ENCODE data around the gene HABP2.

Gene HABP2

DNA sequence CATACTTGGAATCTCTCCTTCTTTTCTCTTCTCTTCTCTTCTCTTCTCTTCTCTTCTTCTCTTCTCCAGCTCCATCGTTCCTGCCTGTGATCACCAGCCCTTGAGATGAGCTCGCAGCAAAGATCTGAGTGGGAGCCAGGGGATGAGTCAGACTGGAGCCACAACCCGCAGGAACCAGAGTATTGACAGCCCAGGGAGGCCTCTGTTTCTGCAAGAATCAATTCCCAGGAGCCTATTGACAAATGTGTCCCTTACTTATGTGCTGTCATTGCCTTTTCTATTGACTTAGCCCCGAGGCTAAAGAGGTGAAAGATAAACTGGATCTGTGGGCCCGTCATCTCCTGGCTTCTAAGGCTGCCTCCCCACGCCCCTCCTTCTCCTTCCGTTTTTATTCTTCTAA, 13.1 kb upstream of the HABP2 start:
- H3K4me3 Mint-ChIP-seq = no peak overlapping the region
- H3K36me3 Mint-ChIP-seq = no peaks in the 10 kb centered on the region
- H3K4me1 Mint-ChIP-seq (ENCODE audit: low read depth) = no peaks in the 10 kb centered on the region
- H3K27ac Mint-ChIP-seq = no peak overlapping the region
- H3K27me3 Mint-ChIP-seq = peaks cover 8% of the 10 kb centered on the region
- peaks cover 4% of the 10 kb centered on the region for H3K9me3 Mint-ChIP-seq (ENCODE audit: low read depth)

GRCh38 chr10:113540845-113541548, 11.9 kb upstream of the HABP2 start:
- no peak overlapping the region for H3K27ac Mint-ChIP-seq
- no peaks in the 10 kb centered on the region for H3K9me3 Mint-ChIP-seq (ENCODE audit: low read depth)
- no peaks in the 10 kb centered on the region for H3K4me1 Mint-ChIP-seq (ENCODE audit: low read depth)
- H3K4me3 Mint-ChIP-seq = no peak overlapping the region
- peaks cover 2% of the 10 kb centered on the region for H3K27me3 Mint-ChIP-seq
- H3K36me3 Mint-ChIP-seq = no peaks in the 10 kb centered on the region

GRCh38 chr10:113541549-113541927, 11.3 kb upstream of the HABP2 start:
- Mint-ChIP-seq H3K4me1 (ENCODE audit: low read depth) (no peaks in the 10 kb centered on the region), H3K36me3 (no peaks in the 10 kb centered on the region), H3K27me3 (peaks cover 1% of the 10 kb centered on the region), H3K4me3 (no peak overlapping the region), H3K27ac (no peak overlapping the region), H3K9me3 (ENCODE audit: low read depth) (no peaks in the 10 kb centered on the region)

DNA sequence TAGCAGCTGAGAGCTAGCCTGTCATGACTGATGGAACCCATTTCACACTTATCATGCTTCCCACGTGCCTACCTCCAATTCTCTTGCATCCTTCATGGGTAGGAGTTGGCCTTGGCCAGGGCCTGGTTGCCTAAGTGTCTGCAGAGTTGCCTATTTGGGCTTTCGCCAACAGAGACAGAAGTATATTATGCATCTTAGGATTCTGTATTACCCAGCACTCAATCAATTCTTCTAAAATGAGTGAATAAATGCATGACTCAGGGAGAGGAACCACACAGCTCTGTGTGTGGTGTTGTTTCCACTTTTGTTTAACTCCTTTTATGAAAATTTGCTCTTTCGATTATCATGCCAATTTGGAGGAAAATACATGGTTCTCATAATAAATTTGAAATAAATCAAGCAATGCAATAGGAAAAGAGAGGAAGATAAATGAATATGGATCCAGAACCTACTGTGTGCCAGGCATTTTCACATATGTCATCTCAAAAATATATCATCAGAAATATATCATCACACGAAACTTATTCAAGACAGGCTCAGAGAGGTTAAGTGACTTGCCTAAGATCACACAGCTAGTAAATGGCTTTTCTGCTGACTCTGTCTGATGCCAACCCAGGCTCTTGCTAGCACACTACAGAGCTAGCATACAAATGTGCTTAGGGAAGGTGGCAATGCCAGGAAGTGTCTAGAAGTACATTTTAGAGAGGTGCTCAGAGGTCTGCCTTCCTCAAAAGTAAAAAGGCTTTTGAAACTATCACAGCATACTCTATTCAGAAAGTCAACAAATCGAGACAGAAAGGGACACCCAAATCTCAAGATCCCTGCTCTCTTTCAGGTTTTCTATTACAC, 9.5 kb upstream of the HABP2 start:
- Mint-ChIP-seq H3K27me3 (no peaks in the 10 kb centered on the region), H3K4me3 (no peak overlapping the region), H3K9me3 (ENCODE audit: low read depth) (no peaks in the 10 kb centered on the region), H3K27ac (no peak overlapping the region), H3K36me3 (no peaks in the 10 kb centered on the region), H3K4me1 (ENCODE audit: low read depth) (no peaks in the 10 kb centered on the region)

- no peak overlapping the region for H3K4me3 Mint-ChIP-seq
- H3K27me3 Mint-ChIP-seq = no peaks in the 10 kb centered on the region
- H3K27ac Mint-ChIP-seq = no peak overlapping the region
- no peaks in the 10 kb centered on the region for H3K36me3 Mint-ChIP-seq
- H3K9me3 Mint-ChIP-seq (ENCODE audit: low read depth) = no peaks in the 10 kb centered on the region
- H3K4me1 Mint-ChIP-seq (ENCODE audit: low read depth) = no peaks in the 10 kb centered on the region
These were observed 8.5 kb upstream of the HABP2 start for GRCh38 chr10:113544392-113544791.

- no peak overlapping the region for H3K27ac Mint-ChIP-seq
- H3K36me3 Mint-ChIP-seq = no peaks in the 10 kb centered on the region
- no peaks in the 10 kb centered on the region for H3K27me3 Mint-ChIP-seq
- H3K9me3 Mint-ChIP-seq (ENCODE audit: low read depth) = no peaks in the 10 kb centered on the region
- H3K4me1 Mint-ChIP-seq (ENCODE audit: low read depth) = no peaks in the 10 kb centered on the region
- H3K4me3 Mint-ChIP-seq = no peak overlapping the region
These were observed 5.4 kb upstream of the HABP2 start for GRCh38 chr10:113547426-113547825.

DNA sequence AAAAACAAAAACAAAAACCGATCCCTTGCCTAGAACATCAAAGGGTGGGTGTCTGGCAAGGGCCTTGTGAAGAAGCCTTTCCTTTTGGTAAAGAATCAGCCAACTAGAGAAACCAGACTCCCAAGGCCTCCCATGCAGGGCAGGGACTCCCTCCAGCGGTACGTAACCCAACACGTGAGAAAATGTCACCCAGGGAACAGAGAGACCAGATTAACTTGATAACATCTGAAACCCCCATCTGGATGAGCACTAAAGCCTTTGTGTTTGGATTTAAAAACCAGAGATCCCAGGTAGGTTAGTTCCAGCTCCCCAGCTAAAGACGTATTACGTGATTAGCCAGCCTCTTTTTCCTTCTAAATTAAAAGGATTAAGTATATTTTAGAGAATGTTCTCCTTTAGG, 3.0 kb upstream of the HABP2 start:
- Mint-ChIP-seq H3K27me3 (no peaks in the 10 kb centered on the region), H3K36me3 (no peaks in the 10 kb centered on the region), H3K4me1 (ENCODE audit: low read depth) (no peaks in the 10 kb centered on the region), H3K27ac (no peak overlapping the region), H3K4me3 (no peak overlapping the region), H3K9me3 (ENCODE audit: low read depth) (no peaks in the 10 kb centered on the region)

DNA sequence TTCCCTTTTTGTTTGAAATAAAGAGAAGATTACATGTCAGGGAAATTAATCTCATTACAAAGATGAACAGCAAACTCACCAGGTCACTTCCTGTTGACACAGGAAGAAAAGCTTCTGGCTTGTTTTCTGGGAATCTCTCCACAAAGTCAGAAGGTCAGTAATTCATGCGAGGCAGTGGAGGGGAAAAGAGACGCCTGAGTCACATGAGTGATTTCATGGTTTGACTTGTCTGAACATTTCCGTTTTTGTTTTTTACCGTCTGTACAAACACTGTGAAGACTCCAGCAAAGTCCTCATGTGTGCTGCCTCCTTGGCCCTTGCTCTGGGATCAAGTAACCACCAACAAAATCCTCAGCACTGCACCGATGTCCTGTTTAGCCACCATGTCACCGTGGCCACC, 2.5 kb upstream of the HABP2 start:
- no peak overlapping the region for H3K4me3 Mint-ChIP-seq
- no peaks in the 10 kb centered on the region for H3K36me3 Mint-ChIP-seq
- H3K9me3 Mint-ChIP-seq (ENCODE audit: low read depth) = no peaks in the 10 kb centered on the region
- no peaks in the 10 kb centered on the region for H3K27me3 Mint-ChIP-seq
- no peak overlapping the region for H3K27ac Mint-ChIP-seq
- H3K4me1 Mint-ChIP-seq (ENCODE audit: low read depth) = no peaks in the 10 kb centered on the region

DNA sequence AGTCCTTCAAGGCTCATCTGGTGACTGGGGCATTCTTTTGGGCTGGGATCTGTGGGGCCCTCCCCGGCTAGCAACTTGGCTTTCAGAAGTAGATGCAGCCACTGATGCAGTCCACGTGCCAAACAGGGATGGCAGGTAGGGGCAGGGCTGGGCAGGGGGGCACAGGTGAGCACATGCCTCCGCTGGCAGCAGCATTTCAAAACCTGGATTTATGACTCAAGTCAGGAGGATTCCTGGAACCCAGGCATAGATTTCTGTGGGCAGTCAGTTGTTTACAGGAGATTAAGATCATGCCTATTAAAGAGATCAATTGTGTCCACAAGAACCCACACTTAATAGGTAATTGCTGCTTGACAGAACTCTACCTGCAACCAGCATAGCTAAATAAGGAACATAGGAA, 839 bp upstream of the HABP2 start:
- Mint-ChIP-seq H3K9me3 (ENCODE audit: low read depth) (no peaks in the 10 kb centered on the region), H3K36me3 (no peaks in the 10 kb centered on the region), H3K4me3 (no peak overlapping the region), H3K4me1 (ENCODE audit: low read depth) (no peaks in the 10 kb centered on the region), H3K27me3 (no peaks in the 10 kb centered on the region), H3K27ac (no peak overlapping the region)

- Mint-ChIP-seq H3K27me3 (no peaks in the 10 kb centered on the region), H3K4me1 (ENCODE audit: low read depth) (no peaks in the 10 kb centered on the region), H3K36me3 (no peaks in the 10 kb centered on the region), H3K27ac (no peak overlapping the region), H3K4me3 (no peak overlapping the region), H3K9me3 (ENCODE audit: low read depth) (no peaks in the 10 kb centered on the region)
These were observed 296 bp downstream of the HABP2 start for GRCh38 chr10:113553149-113553548.

DNA sequence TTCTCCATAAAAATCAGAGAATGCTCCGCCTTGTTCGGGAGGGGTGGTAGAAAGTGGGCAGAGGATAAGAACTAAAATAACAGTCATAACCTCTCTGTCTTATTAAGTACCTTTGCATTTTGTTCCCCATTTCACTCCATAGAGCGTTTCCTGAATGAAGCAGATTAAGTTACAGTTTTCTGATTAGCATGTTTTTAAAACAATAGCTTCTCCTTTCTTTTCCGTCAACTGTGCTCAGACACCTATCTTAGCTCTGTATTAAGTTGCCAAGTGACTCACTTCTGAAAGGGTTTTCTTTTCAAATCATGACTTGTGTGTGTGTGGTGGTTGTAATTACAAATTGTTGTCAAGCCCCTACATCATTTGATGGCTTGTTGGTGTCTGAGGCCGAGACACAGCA, 1.4 kb downstream of the HABP2 start:
- no peaks in the 10 kb centered on the region for H3K27me3 Mint-ChIP-seq
- no peaks in the 10 kb centered on the region for H3K4me1 Mint-ChIP-seq (ENCODE audit: low read depth)
- H3K9me3 Mint-ChIP-seq (ENCODE audit: low read depth) = no peaks in the 10 kb centered on the region
- no peaks in the 10 kb centered on the region for H3K36me3 Mint-ChIP-seq
- no peak overlapping the region for H3K27ac Mint-ChIP-seq
- no peak overlapping the region for H3K4me3 Mint-ChIP-seq

DNA sequence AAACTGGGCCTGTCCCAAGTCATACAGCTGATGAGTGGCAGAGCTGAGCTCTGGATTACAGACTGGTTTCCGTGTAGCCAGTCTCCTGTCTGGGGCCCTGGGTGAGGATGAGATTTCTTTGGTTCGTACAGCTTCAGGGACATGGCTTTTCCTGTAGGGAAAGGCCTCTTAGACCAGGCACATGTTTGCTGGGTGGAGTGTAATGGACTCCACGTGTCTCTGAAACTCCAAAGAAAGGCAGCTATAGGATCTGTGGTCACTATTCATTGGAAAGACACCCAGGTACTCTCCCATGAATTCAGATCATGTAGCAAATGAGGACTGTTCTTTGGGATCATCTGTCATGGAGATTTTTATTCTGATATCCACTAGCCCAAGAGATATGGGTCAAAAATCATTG, 2.4 kb downstream of the HABP2 start:
- Mint-ChIP-seq H3K4me1 (ENCODE audit: low read depth) (no peaks in the 10 kb centered on the region), H3K9me3 (ENCODE audit: low read depth) (no peaks in the 10 kb centered on the region), H3K27me3 (no peaks in the 10 kb centered on the region), H3K4me3 (no peak overlapping the region), H3K36me3 (no peaks in the 10 kb centered on the region), H3K27ac (no peak overlapping the region)

GRCh38 chr10:113555751-113556150, 2.9 kb downstream of the HABP2 start:
- Mint-ChIP-seq H3K27me3 (no peaks in the 10 kb centered on the region), H3K9me3 (ENCODE audit: low read depth) (no peaks in the 10 kb centered on the region), H3K27ac (no peak overlapping the region), H3K4me3 (no peak overlapping the region), H3K4me1 (ENCODE audit: low read depth) (no peaks in the 10 kb centered on the region), H3K36me3 (no peaks in the 10 kb centered on the region)

- no peak overlapping the region for H3K4me3 Mint-ChIP-seq
- H3K9me3 Mint-ChIP-seq (ENCODE audit: low read depth) = no peaks in the 10 kb centered on the region
- no peak overlapping the region for H3K27ac Mint-ChIP-seq
These were observed 4.6 kb downstream of the HABP2 start for GRCh38 chr10:113557424-113557862.

GRCh38 chr10:113557903-113558321, 5.1 kb downstream of the HABP2 start:
- H3K4me1 Mint-ChIP-seq (ENCODE audit: low read depth) = no peaks in the 10 kb centered on the region
- no peaks in the 10 kb centered on the region for H3K9me3 Mint-ChIP-seq (ENCODE audit: low read depth)
- no peaks in the 10 kb centered on the region for H3K36me3 Mint-ChIP-seq
- no peaks in the 10 kb centered on the region for H3K27me3 Mint-ChIP-seq
- H3K27ac Mint-ChIP-seq = no peak overlapping the region
- H3K4me3 Mint-ChIP-seq = no peak overlapping the region

More at GRCh38 chr10:113557424-113557862, 4.6 kb downstream of the HABP2 start:
- H3K27me3 Mint-ChIP-seq = no peaks in the 10 kb centered on the region
- H3K36me3 Mint-ChIP-seq = no peaks in the 10 kb centered on the region
- no peaks in the 10 kb centered on the region for H3K4me1 Mint-ChIP-seq (ENCODE audit: low read depth)
